GM10266 (cell line): ENCODE data around the gene DUOX1.

Experiments used
- DNase-seq: peaks from one replicate; pipeline ENCODE4 v3.0.0; 2012; ENCODE audit errors: extremely low spot score
- TF ChIP-seq, protein P1 (sequence below): IDR thresholded peaks from 2 replicates; pipeline ENCODE4 v1.5.1; 2012; ENCODE audit warnings: mild to moderate bottlenecking, low read depth; ENCODE audit not compliant: control insufficient read depth, insufficient read depth; ENCODE audit errors: missing control alignments

The DUOX1 gene

DNA sequence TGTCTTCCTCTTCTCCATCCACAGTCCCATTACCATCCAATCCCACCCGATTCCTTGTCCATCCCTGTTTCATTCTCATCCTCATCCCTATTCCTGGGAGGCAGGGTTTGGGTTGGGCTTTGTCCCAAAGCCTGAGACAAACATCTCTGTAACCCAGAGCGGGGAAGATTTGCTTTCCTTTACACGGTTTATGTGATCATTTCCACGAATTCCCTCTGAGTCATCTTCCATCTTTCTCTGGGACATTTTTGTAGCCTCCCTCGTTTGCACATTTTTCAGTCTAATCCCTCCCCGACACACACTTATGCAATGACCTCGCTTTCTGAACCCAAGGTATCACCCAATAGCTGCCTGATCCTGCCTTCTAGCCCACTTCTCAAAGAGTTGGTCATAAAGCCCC, 38.6 kb upstream of the DUOX1 start:
- DNase-seq, result no peak
- TF ChIP-seq, protein P1, sequence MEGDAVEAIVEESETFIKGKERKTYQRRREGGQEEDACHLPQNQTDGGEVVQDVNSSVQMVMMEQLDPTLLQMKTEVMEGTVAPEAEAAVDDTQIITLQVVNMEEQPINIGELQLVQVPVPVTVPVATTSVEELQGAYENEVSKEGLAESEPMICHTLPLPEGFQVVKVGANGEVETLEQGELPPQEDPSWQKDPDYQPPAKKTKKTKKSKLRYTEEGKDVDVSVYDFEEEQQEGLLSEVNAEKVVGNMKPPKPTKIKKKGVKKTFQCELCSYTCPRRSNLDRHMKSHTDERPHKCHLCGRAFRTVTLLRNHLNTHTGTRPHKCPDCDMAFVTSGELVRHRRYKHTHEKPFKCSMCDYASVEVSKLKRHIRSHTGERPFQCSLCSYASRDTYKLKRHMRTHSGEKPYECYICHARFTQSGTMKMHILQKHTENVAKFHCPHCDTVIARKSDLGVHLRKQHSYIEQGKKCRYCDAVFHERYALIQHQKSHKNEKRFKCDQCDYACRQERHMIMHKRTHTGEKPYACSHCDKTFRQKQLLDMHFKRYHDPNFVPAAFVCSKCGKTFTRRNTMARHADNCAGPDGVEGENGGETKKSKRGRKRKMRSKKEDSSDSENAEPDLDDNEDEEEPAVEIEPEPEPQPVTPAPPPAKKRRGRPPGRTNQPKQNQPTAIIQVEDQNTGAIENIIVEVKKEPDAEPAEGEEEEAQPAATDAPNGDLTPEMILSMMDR, result no peak

DNA sequence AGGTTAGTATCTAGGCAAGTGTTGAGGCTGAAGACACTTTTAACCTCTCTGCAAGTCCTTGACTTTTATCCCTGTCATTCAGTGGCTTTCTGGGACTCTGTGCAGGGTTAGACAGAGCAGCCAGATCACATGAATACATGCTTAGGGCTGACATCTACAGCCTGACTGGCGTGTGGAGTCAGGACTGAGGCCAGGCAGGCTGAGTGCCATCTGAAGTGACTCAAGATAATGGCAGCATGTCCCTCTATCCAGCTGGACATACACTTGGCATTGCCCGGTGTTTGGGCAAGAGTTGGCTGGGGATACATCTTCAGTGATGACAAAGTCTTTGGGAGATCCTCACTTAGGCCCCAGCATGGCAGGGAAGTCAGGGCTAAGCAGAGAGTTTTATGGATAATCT, 38.2 kb upstream of the DUOX1 start:
- TF ChIP-seq, protein P1, result no peak
- no peak for DNase-seq

DNA sequence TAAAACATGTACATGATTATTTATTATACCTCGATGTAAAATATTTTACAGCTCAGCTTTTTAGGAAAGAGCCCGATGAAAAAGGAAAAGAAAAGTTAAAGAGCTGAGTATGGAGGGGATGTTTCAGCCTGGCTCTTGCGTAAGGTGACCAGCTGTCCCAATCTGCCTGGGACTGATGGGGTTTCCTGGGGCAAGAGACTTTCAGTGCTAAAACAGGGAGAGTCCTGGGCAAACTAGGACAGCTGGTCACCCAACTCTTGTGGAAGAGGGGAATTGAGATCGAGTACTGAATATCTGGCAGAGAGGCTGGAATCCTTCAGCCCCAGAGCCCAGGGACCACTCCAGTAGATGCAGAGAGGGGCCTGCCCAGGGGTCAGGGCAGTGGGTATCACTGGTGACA, 36.8 kb upstream of the DUOX1 start:
- TF ChIP-seq, protein P1, result no peak
- DNase-seq, result no peak

DNA sequence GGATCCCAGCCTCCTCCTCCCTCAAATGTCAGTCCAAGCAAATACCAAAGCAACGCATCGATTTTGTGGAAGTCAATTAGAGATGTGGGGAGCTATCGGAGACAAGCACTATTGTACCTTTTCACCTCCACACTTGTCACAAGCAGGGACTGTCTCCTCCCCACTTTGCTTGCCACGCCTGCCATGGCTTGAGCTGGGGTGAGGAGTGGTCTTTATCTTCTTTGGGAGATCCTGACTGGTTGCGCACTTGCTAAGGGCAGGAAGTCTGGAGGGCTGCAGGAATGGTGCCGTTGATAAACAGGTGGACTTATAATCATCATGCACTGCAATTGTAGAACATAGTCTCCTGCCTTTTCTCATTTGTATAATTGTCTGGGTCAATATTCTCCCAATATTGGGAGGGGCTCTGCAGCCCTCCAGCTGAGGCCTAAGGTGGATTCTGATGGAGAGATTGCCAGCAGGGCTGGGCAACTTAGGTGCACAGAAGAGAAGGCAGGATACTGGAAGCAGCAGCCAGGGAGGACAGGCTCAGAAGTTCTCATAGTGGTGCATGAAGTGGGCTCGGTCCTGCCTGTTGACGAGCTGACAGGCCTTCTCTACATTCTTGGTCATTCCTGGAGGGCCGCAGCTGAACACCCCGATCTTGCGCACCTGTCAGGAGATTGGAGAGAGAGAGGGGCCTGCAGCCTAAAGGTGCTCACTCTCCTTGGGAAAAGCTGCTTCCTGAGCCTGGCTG, 36.0 kb upstream of the DUOX1 start:
- TF ChIP-seq, protein P1, result no peak
- DNase-seq, result no peak

DNA sequence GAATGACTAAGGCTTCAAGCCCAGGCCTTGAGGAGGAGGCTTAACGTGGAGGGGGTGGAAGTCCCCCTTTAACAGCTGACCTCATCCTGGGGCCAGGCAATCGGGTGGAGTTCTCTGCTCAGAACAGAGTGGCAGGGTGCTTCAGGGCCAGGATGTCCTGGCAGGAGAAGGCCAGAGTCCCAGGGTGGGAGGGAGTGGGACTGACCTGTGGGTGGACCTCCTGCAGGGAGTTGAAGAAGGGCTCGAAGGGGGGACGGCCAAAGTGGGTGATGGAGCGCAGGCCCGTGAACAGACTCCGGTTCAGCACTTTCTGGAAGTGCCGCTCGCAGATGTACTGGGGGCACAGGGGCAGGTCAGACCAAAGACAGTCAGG, 35.5 kb upstream of the DUOX1 start:
- DNase-seq, result no peak
- TF ChIP-seq, protein P1, result no peak

DNA sequence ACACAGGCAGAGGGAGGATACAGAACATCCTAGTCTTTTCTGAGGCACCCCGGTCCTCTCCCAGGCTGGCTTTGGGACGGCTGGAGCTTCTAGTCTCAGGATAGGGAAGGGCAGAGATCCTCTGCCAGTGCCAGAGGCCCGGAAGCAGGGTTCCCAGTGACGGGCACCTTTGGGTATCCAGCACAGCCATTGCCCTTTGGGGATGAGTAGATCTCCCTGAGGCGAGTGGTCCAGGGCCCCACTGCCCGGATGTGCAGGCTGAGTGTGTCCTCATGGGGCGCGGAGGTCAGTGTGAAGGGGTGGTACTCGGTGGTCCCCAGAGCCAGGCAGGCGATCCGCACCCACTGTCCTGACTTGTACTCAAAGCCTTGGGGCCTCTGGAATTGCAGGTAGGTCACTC, 34.1 kb upstream of the DUOX1 start:
- TF ChIP-seq, protein P1, result no peak
- no peak for DNase-seq

DNA sequence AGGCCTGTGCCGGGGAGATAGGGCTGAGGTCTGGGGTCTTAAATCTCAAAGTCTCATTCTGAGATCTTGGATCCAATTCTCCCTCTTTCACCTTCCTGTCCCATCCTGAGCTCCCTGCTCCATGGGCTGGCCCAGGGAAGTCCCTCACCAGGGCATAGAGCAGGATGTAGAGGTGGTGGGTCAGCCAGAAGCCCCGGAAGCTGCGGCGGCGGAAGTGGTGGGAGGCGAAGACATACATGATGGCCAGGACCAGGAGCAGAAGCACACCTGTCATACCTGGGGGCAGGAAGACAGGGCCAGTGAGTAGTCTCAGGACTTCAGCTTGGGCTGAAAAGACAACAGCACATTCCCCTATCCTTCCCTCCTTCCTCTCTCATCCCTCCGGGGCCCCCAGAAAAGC, 32.3 kb upstream of the DUOX1 start:
- no peak for DNase-seq
- TF ChIP-seq, protein P1, result no peak
